KMS-11 (cell line): ENCODE data around the gene AMFR.

Experiments used
- H2AFZ ChIP-seq: fragments of 200-600 bp; sonication (generic); 2 replicates; pipeline ENCODE4 v1.6.1; 2016; ENCODE audit warnings: antibody characterized with exemption, mixed run types, low read depth
- H3K27ac ChIP-seq: fragments of 200-600 bp; sonication (generic); 2 replicates; pipeline ENCODE4 v1.6.1; 2016; ENCODE audit warnings: mild to moderate bottlenecking, mixed run types
- H3K27me3 ChIP-seq: fragments of 200-600 bp; sonication (generic); 2 replicates; pipeline ENCODE4 v1.6.1; 2017; ENCODE audit warnings: mild to moderate bottlenecking, low read depth, mixed run types, moderate library complexity; ENCODE audit not compliant: insufficient read depth
- H3K36me3 ChIP-seq: fragments of 200-600 bp; sonication (generic); 2 replicates; pipeline ENCODE4 v1.6.1; 2017; ENCODE audit warnings: mild to moderate bottlenecking, mixed run types; ENCODE audit not compliant: insufficient read depth
- H3K4me1 ChIP-seq: fragments of 200-600 bp; sonication (generic); 2 replicates; pipeline ENCODE4 v1.6.1; 2016; ENCODE audit warnings: mild to moderate bottlenecking, low read depth, mixed run types; ENCODE audit not compliant: poor library complexity, severe bottlenecking
- H3K4me2 ChIP-seq: fragments of 200-600 bp; sonication (generic); 2 replicates; pipeline ENCODE4 v1.7.0; 2016; ENCODE audit warnings: mild to moderate bottlenecking, mixed run types
- H3K4me3 ChIP-seq: fragments of 200-600 bp; sonication (generic); IDR thresholded peaks from 2 replicates; pipeline ENCODE4 v1.6.1; 2017; ENCODE audit warnings: low read depth, low read length, mixed read lengths; ENCODE audit not compliant: insufficient read depth
- H3K79me2 ChIP-seq: fragments of 200-600 bp; sonication (generic); 2 replicates; pipeline ENCODE4 v1.6.1; 2016; ENCODE audit warnings: low read depth, mixed run types; ENCODE audit not compliant: insufficient read depth
- H3K9ac ChIP-seq: fragments of 200-600 bp; sonication (generic); 2 replicates; pipeline ENCODE4 v1.6.1; 2016; ENCODE audit warnings: mild to moderate bottlenecking, mixed run types
- H4K20me1 ChIP-seq: fragments of 200-600 bp; sonication (generic); 2 replicates; pipeline ENCODE4 v1.6.1; 2016; ENCODE audit warnings: mild to moderate bottlenecking, mixed run types; ENCODE audit not compliant: insufficient read depth
- CTCF ChIP-seq: fragments of 200-600 bp; sonication (generic); conservative IDR thresholded peaks from 2 replicates; pipeline ENCODE4 v1.6.1; 2017; ENCODE audit warnings: low read depth, mild to moderate bottlenecking, antibody characterized with exemption, low read length, moderate library complexity, mixed read lengths

The AMFR gene

GRCh38 chr16:56450275-56450985 is 25.1 kb upstream of the AMFR start:
- H3K4me2 ChIP-seq: peak overlapping the region; percentile 99

GRCh38 chr16:56448005-56448404 is 22.7 kb upstream of the AMFR start:
- no peaks in the 10 kb centered on the region for H3K27me3 ChIP-seq
- no peak overlapping the region for H3K9ac ChIP-seq
- H3K4me1 ChIP-seq: peaks cover 33% of the 10 kb centered on the region
- no peak overlapping the region for H3K4me2 ChIP-seq
- no peak for TF ChIP-seq CTCF
- no peak overlapping the region for H2AFZ ChIP-seq
- H4K20me1 ChIP-seq: no peaks in the 10 kb centered on the region; the same call in 1 of the 2 replicates
- peaks cover 66% of the 10 kb centered on the region for H3K79me2 ChIP-seq
- H3K4me3 ChIP-seq: no peak overlapping the region
- no peak overlapping the region for H3K27ac ChIP-seq
- H3K36me3 ChIP-seq: peaks cover 1% of the 10 kb centered on the region; the same call in 1 of the 2 replicates

More at GRCh38 chr16:56450275-56450985, 25.1 kb upstream of the AMFR start:
- H3K36me3 ChIP-seq: no peaks in the 10 kb centered on the region; the same call in 1 of the 2 replicates
- H3K79me2 ChIP-seq: peaks cover 79% of the 10 kb centered on the region
- H3K4me1 ChIP-seq: peaks cover 38% of the 10 kb centered on the region
- H3K9ac ChIP-seq: peak overlapping the region; percentile 70; the same call in 1 of the 2 replicates
- no peaks in the 10 kb centered on the region for H3K27me3 ChIP-seq
- peak overlapping the region; percentile 60 for H2AFZ ChIP-seq
- H3K4me3 ChIP-seq: no peak overlapping the region
- H3K27ac ChIP-seq: no peak overlapping the region
- TF ChIP-seq CTCF: no peak
- H4K20me1 ChIP-seq: no peaks in the 10 kb centered on the region; the same call in 1 of the 2 replicates

GRCh38 chr16:56447286-56447685 is 21.9 kb upstream of the AMFR start:
- no peak overlapping the region for H3K9ac ChIP-seq
- H3K4me3 ChIP-seq: no peak overlapping the region
- peaks cover 59% of the 10 kb centered on the region for H3K79me2 ChIP-seq
- no peaks in the 10 kb centered on the region for H3K27me3 ChIP-seq
- H2AFZ ChIP-seq: no peak overlapping the region
- no peak overlapping the region for H3K4me2 ChIP-seq
- peaks cover 25% of the 10 kb centered on the region for H3K4me1 ChIP-seq
- no peak overlapping the region for H3K27ac ChIP-seq
- no peaks in the 10 kb centered on the region; the same call in 1 of the 2 replicates for H4K20me1 ChIP-seq
- TF ChIP-seq CTCF: no peak
- H3K36me3 ChIP-seq: peaks cover 5% of the 10 kb centered on the region; the same call in 1 of the 2 replicates

DNA sequence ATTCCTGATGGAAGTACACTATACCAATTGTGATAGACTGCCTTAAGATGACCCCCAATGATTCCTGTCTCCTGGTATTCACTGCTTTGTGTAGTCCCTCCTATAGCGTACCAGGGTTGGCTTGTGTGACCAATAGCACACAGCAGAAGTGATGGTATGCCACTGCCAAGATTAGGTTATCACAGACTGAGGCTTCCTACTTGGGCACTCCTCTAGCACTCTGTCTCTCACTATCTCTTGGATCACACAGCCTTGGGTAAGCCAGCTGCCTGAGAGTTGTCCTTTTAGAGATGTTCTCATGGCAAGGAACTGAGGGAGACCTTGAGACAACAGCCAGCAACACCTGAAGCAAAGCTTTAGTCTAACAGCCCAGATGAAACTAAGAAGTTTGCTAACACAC is 12.7 kb upstream of the AMFR start:
- no peak for TF ChIP-seq CTCF
- no peaks in the 10 kb centered on the region; the same call in 1 of the 2 replicates for H3K79me2 ChIP-seq
- no peak overlapping the region for H3K4me3 ChIP-seq
- H3K9ac ChIP-seq: no peak overlapping the region
- no peak overlapping the region for H3K4me2 ChIP-seq
- no peaks in the 10 kb centered on the region for H4K20me1 ChIP-seq
- H3K27me3 ChIP-seq: no peaks in the 10 kb centered on the region
- H2AFZ ChIP-seq: no peak overlapping the region
- no peaks in the 10 kb centered on the region for H3K4me1 ChIP-seq
- H3K27ac ChIP-seq: no peak overlapping the region
- H3K36me3 ChIP-seq: peaks cover 8% of the 10 kb centered on the region; the same call in 1 of the 2 replicates
